Tibial artery (tissue), 4 donors: Measurements from ENCODE around the gene IGLL1.
"Not testable (repeated sequence)": the region's sequence is repeated elsewhere in the genome, so short reads cannot be mapped to it uniquely, and the experiment has no call there.

Experiments used
- DNase-seq, 2 donors: peaks; one replicate each; pipeline ENCODE4 v3.0.0-alpha.2; 2019
- H3K27ac ChIP-seq, 2 donors: fragments of 200-600 bp; sonication (generic) in 1 of 2; 1 replicate in 1 of 2; 2 replicates in 1 of 2; pipeline ENCODE4 v1.5.1; 2018 to 2019; ENCODE audit warnings: mild to moderate bottlenecking in 1 of 2
- H3K27me3 ChIP-seq, 2 donors: fragments of 200-600 bp; sonication (generic) in 1 of 2; one replicate each; pipeline versions ENCODE4 v1.5.1 to v1.6.0; 2016 to 2019
- H3K36me3 ChIP-seq, 3 donors: fragments of 200-600 bp; sonication (generic) in 2 of 3; one replicate each; pipeline ENCODE4 v1.5.1; 2016 to 2019; ENCODE audit warnings: mild to moderate bottlenecking in 2 of 3
- H3K4me1 ChIP-seq, 4 donors: fragments of 200-600 bp; sonication (generic) in 2 of 4; 1 replicate in 3 of 4; 2 replicates in 1 of 4; pipeline ENCODE4 v1.5.1; 2016 to 2019
- H3K4me3 ChIP-seq, 2 donors: fragments of 200-600 bp; sonication (generic) in 1 of 2; 1 replicate in 1 of 2; 2 replicates in 1 of 2; pipeline ENCODE4 v1.5.1; 2018 to 2019; ENCODE audit warnings: mild to moderate bottlenecking in 2 of 2
- H3K9me3 ChIP-seq, 3 donors: fragments of 200-600 bp; sonication (generic) in 1 of 3; one replicate each; pipeline ENCODE4 v1.5.1; 2016 to 2019
- CTCF ChIP-seq, 2 experiments: fragments of 200-600 bp in 1 of 2; fragments of 450-650 bp in 1 of 2; IDR thresholded peaks; one replicate each; pipeline ENCODE4 v1.5.1; 2017 to 2019; ENCODE audit warnings: antibody characterized with exemption in 2 of 2, mild to moderate bottlenecking in 1 of 2, moderate library complexity in 1 of 2
- intact Hi-C: fragments of 100-400 bp; cut with DNase I; formaldehyde crosslinking; loops from one replicate; pipeline ENCODE4 v1.15.0; 2023; ENCODE audit warnings: low total_unique reads

IGLL1 gene

GRCh38 chr22:23536821-23537345, 43.2 kb downstream of the IGLL1 start:
- peak in 1 of 2 donors; percentile 45 for DNase-seq
- Histone ChIP-seq H3K4me1 (peaks cover 0 to 12% (median 2%) of the 10 kb centered on the region in 4 donors), H3K36me3 (no peaks in the 10 kb centered on the region), H3K4me3 (no peak overlapping the region), H3K27me3 (peaks cover 0 to 2% of the 10 kb centered on the region in 2 donors), H3K9me3 (no peaks in the 10 kb centered on the region), H3K27ac (no peak overlapping the region)
- no peak for TF ChIP-seq CTCF (IDR thresholded peaks at IDR 0.05)
- intact Hi-C loops: loop anchor here (10.0 kb wide), 1 partner anchor 152 kb away; no protein-coding TSS in a partner anchor

GRCh38 chr22:23535790-23536661, 44.1 kb downstream of the IGLL1 start:
- peaks cover 0 to 12% (median 2%) of the 10 kb centered on the region in 4 donors for H3K4me1 ChIP-seq
- not testable (repeated sequence) for H3K27ac ChIP-seq
- peak in 1 of 2 donors; percentile 46 for DNase-seq

GRCh38 chr22:23534851-23535717, 45.0 kb downstream of the IGLL1 start:
- H3K9me3 ChIP-seq: no peaks in the 10 kb centered on the region
- peaks cover 0 to 5% of the 10 kb centered on the region in 2 donors for H3K27me3 ChIP-seq
- H3K4me1 ChIP-seq: peaks cover 0 to 12% (median 2%) of the 10 kb centered on the region in 4 donors
- TF ChIP-seq CTCF (IDR thresholded peaks at IDR 0.05): no peak
- intact Hi-C loops: loop anchor here (5.0 to 10.0 kb wide), 2 partner anchors 150 to 213 kb away; no protein-coding TSS in a partner anchor
- no peaks in the 10 kb centered on the region for H3K36me3 ChIP-seq
- H3K4me3 ChIP-seq: no peak overlapping the region
- DNase-seq: peak in 1 of 2 donors; percentile 63
- no peak overlapping the region for H3K27ac ChIP-seq

More at GRCh38 chr22:23535790-23536661, 44.1 kb downstream of the IGLL1 start:
- intact Hi-C loops: loop anchor here (10.0 kb wide), 1 partner anchor 151 kb away; no protein-coding TSS in a partner anchor
- not testable (repeated sequence) for H3K36me3 ChIP-seq, H3K4me3 ChIP-seq, H3K27me3 ChIP-seq, H3K9me3 ChIP-seq

GRCh38 chr22:23534201-23534850, 45.8 kb downstream of the IGLL1 start:
- no peak for TF ChIP-seq CTCF (IDR thresholded peaks at IDR 0.05)
- H3K27ac ChIP-seq: no peak overlapping the region
- H3K4me3 ChIP-seq: no peak overlapping the region
- DNase-seq: peak in 1 of 2 donors; percentile 40
- intact Hi-C loops: loop anchor here (5.0 to 10.0 kb wide), 2 partner anchors 150 to 212 kb away; no protein-coding TSS in a partner anchor
- H3K9me3 ChIP-seq: no peaks in the 10 kb centered on the region
- no peaks in the 10 kb centered on the region for H3K36me3 ChIP-seq
- peaks cover 0 to 5% of the 10 kb centered on the region in 2 donors for H3K27me3 ChIP-seq
- H3K4me1 ChIP-seq: peaks cover 0 to 9% (median under 1%) of the 10 kb centered on the region in 4 donors

- intact Hi-C loops: loop anchor here (5.0 to 10.0 kb wide), 2 partner anchors 149 to 211 kb away; no protein-coding TSS in a partner anchor
- H3K4me3 ChIP-seq: no peak overlapping the region
- H3K36me3 ChIP-seq: no peaks in the 10 kb centered on the region
- H3K27ac ChIP-seq: no peak overlapping the region
- peak in 1 of 2 donors; percentile 5 for DNase-seq
- H3K9me3 ChIP-seq: no peaks in the 10 kb centered on the region
- H3K27me3 ChIP-seq: peaks cover 0 to 5% of the 10 kb centered on the region in 2 donors
- peaks cover 0 to 4% (median 0%) of the 10 kb centered on the region in 4 donors for H3K4me1 ChIP-seq
- TF ChIP-seq CTCF (IDR thresholded peaks at IDR 0.05): no peak
These were observed 46.3 kb downstream of the IGLL1 start for GRCh38 chr22:23533771-23534191.
